Glutamatergic neuron (in vitro differentiated cells): ENCODE measurements around the gene SPRED1. TPM values are rescaled to one million over a fixed set of nuclear protein-coding genes. Genes with fewer than 3 reads are reported as not detected.

ENCODE experiments used
- DNase-seq: peaks from one replicate; pipeline ENCODE4 v3.0.0; 2022
- H3K27ac Mint-ChIP-seq: one replicate; pipeline ENCODE4 v1.8.0; 2020; ENCODE audit warnings: mild to moderate bottlenecking, mixed read lengths, inconsistent platforms; ENCODE audit not compliant: unreplicated experiment
- H3K27me3 Mint-ChIP-seq: one replicate; pipeline ENCODE4 v1.8.0; 2020; ENCODE audit warnings: mild to moderate bottlenecking, moderate library complexity, mixed read lengths, inconsistent platforms; ENCODE audit not compliant: unreplicated experiment
- H3K36me3 Mint-ChIP-seq: one replicate; pipeline ENCODE4 v1.8.0; 2020; ENCODE audit warnings: mild to moderate bottlenecking, mixed read lengths, inconsistent platforms; ENCODE audit not compliant: unreplicated experiment
- H3K4me1 Mint-ChIP-seq: one replicate; pipeline ENCODE4 v1.8.0; 2020; ENCODE audit warnings: mild to moderate bottlenecking, low read depth, mixed read lengths, inconsistent platforms; ENCODE audit not compliant: unreplicated experiment
- H3K4me3 Mint-ChIP-seq: one replicate; pipeline ENCODE4 v1.8.0; 2020; ENCODE audit warnings: mild to moderate bottlenecking, mixed read lengths, inconsistent platforms; ENCODE audit not compliant: unreplicated experiment
- H3K9me3 Mint-ChIP-seq: one replicate; pipeline ENCODE4 v1.8.0; 2020; ENCODE audit warnings: mild to moderate bottlenecking, moderate library complexity, mixed read lengths, inconsistent platforms; ENCODE audit not compliant: unreplicated experiment
- total RNA-seq: library from RNA; stranded (reverse); fragmentation: NEBNext Ultra II Directional; extraction: Animal tissue kit (Norgen Biotek cat#: 25700); gene quantifications from one replicate; pipeline ENCODE4 v1.2.1, GENCODE V29; 2021; ENCODE audit not compliant: unreplicated experiment
- TF ChIP-seq, protein P1 (sequence below): fragments of 200-600 bp; sonication (generic); IDR thresholded peaks from one replicate; pipeline ENCODE4 v1.5.0; 2021; ENCODE audit not compliant: partially characterized antibody, unreplicated experiment

Gene SPRED1
- total RNA-seq, 1 donor from 2014 or later: 2.4 TPM

DNA sequence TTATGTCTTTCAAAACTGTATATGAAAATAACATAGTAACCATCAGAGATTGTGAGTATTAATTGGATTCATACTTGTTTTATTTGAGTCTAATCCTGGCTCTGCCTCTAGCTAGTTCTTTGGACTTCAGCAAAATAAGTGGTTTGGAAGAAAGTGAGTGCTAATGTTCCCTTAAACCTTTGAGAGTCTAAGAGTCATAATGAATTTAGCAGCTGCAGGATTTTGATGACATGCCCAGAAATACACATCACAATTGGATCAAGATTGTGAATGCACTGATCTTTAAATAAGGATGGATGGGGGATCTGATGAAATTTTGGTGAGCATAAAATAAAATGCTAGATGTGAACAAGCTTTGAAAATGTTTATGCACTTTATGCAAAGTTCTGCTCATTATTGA is 121.4 kb downstream of the SPRED1 start:
- H3K27ac Mint-ChIP-seq: no peak overlapping the region
- H3K36me3 Mint-ChIP-seq: no peaks in the 10 kb centered on the region
- peaks cover 1% of the 10 kb centered on the region for H3K27me3 Mint-ChIP-seq
- peaks cover 7% of the 10 kb centered on the region for H3K4me1 Mint-ChIP-seq
- TF ChIP-seq, protein P1, sequence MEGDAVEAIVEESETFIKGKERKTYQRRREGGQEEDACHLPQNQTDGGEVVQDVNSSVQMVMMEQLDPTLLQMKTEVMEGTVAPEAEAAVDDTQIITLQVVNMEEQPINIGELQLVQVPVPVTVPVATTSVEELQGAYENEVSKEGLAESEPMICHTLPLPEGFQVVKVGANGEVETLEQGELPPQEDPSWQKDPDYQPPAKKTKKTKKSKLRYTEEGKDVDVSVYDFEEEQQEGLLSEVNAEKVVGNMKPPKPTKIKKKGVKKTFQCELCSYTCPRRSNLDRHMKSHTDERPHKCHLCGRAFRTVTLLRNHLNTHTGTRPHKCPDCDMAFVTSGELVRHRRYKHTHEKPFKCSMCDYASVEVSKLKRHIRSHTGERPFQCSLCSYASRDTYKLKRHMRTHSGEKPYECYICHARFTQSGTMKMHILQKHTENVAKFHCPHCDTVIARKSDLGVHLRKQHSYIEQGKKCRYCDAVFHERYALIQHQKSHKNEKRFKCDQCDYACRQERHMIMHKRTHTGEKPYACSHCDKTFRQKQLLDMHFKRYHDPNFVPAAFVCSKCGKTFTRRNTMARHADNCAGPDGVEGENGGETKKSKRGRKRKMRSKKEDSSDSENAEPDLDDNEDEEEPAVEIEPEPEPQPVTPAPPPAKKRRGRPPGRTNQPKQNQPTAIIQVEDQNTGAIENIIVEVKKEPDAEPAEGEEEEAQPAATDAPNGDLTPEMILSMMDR: no peak
- no peaks in the 10 kb centered on the region for H3K9me3 Mint-ChIP-seq
- no peak for DNase-seq
- no peak overlapping the region for H3K4me3 Mint-ChIP-seq

DNA sequence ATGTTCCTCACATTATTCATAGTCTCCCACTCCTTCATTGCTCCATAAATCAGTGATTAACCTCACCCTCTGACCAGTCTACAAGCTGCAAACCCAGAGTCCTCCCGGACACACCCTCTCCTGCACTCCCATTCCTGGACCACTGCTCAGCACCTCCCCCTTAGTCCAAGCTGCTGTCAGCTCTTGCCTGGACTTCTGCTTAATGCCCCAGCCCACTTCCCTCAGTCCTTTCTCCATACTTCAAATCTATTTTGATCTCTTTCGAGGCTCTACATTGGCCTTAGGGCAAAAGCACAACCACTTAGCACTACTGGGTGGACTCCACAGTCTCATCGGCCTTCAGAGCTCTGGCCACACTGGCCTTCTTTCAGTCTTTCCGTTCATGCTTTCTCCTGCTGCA is 121.9 kb downstream of the SPRED1 start:
- Mint-ChIP-seq H3K4me3 (no peak overlapping the region), H3K27ac (no peak overlapping the region), H3K4me1 (peaks cover 7% of the 10 kb centered on the region), H3K36me3 (no peaks in the 10 kb centered on the region), H3K27me3 (peaks cover 1% of the 10 kb centered on the region), H3K9me3 (no peaks in the 10 kb centered on the region)
- no peak for DNase-seq
- TF ChIP-seq, protein P1: no peak

- H3K9me3 Mint-ChIP-seq: no peaks in the 10 kb centered on the region
- H3K4me3 Mint-ChIP-seq: no peak overlapping the region
- no peak overlapping the region for H3K27ac Mint-ChIP-seq
- no peak for DNase-seq
- TF ChIP-seq, protein P1: no peak
- peaks cover 7% of the 10 kb centered on the region for H3K4me1 Mint-ChIP-seq
- H3K27me3 Mint-ChIP-seq: peaks cover 1% of the 10 kb centered on the region
- no peaks in the 10 kb centered on the region for H3K36me3 Mint-ChIP-seq
Measured at GRCh38 chr15:38376081-38376480, 123.4 kb downstream of the SPRED1 start.

- Mint-ChIP-seq H3K27ac (no peak overlapping the region), H3K36me3 (no peaks in the 10 kb centered on the region), H3K4me1 (peaks cover 7% of the 10 kb centered on the region)
Measured at GRCh38 chr15:38377636-38378035, 125.0 kb downstream of the SPRED1 start.

DNA sequence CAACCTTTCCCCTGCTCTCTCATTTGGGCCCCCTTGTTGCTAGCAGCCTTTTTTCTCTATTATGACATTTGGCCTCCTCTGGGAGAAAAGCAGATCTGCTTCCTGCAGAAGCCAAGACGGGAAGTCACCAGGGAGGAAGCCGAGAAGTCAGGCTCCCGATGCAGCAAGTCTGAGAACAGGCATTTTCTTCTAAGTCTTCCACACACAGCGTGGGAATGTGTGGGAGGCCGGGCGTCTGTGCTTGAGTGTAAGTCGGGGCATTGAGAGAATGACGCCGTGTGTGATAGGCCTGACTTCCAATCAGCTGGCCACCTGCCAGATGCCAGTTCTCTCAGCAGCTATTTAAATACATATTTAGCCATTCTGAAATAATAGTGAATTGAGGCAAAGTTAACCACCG is 125.5 kb downstream of the SPRED1 start:
- DNase-seq: no peak
- H3K36me3 Mint-ChIP-seq: no peaks in the 10 kb centered on the region
- H3K4me3 Mint-ChIP-seq: no peak overlapping the region
- H3K9me3 Mint-ChIP-seq: no peaks in the 10 kb centered on the region
- H3K27me3 Mint-ChIP-seq: peaks cover 1% of the 10 kb centered on the region
- TF ChIP-seq, protein P1: no peak
- no peak overlapping the region for H3K27ac Mint-ChIP-seq
- H3K4me1 Mint-ChIP-seq: peaks cover 7% of the 10 kb centered on the region

More at GRCh38 chr15:38377636-38378035, 125.0 kb downstream of the SPRED1 start:
- TF ChIP-seq, protein P1: no peak
- DNase-seq: no peak
- no peaks in the 10 kb centered on the region for H3K9me3 Mint-ChIP-seq
- H3K4me3 Mint-ChIP-seq: no peak overlapping the region
- peaks cover 1% of the 10 kb centered on the region for H3K27me3 Mint-ChIP-seq
